ENCODE measurements around the gene LY86. TPM values are rescaled to one million over a fixed set of nuclear protein-coding genes. Genes with fewer than 3 reads are reported as not detected.

LY86 gene
- total RNA-seq, 4 donors from 2014 or later = 1.2 to 1.8 (median 1.3) TPM

DNA sequence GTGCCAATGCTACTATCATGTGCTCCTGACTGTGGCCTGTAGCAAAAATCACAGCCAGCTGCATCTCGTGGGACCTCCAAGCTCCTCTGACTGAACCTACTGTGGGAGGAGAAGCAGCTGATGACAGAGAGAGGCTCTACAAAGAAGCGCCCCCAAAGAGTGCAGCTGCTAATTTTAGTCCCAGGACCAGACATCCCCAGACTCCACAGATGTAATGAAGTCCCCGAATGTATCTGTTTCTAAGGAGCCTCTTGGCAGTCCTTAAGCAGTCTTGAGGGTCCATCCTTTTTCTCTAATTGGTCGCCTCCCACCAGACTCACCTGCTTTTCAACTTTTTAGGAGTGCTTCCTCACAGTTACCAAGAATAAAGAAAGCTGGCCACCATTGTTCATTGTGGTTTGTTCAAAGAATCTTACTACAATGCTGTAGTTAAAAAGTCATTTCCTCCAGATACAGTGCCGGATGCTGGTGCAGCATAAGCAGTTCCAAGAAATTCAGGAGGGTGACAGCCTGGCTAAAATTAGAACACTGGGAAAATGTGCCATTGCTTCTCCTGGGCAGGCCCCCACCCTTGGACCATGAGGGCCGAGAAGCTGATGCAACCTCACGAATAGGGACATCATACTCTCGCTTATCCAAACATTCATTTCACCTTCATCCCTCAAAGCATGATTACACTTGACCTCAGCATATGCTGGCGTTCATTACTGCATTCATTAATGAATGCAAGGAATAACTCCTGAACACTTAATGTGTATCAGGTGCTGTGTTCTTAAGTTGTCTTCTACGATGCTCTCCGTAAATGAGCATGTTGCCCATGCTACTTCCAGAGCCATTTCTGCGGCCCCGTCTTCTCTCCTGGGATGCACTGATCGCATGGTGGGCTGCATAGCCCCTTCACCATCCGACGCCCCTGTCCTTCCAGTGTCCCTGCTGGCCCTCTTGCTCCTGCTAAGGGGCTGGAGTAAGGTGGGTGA, 66.4 kb downstream of the LY86 start:
- Histone ChIP-seq H3K4me3 (no peak overlapping the region), H3K27me3 (no peaks in the 10 kb centered on the region), H3K9me3 (no peaks in the 10 kb centered on the region), H3K27ac (replicated peaks in 1 of 4) (peak overlapping the region in 2 of 4 donors; percentile 28 to 49), H3K36me3 (no peaks in the 10 kb centered on the region), H3K4me1 (peaks cover 8 to 43% (median 16%) of the 10 kb centered on the region in 4 donors)
- peak; percentile 29 to 37 for TF ChIP-seq POLR2AphosphoS5 (IDR thresholded peaks at IDR 0.05)
- TF ChIP-seq EP300 (IDR thresholded peaks at IDR 0.05) = no peak
- DNase-seq (ENCODE audit: extremely low spot score) = no peak
- intact Hi-C loops (cut with DNase I) = no loop called here
- WGBS = 74% methylated on average over 16 of the region's 16 CpGs

- Histone ChIP-seq H3K27me3 (no peaks in the 10 kb centered on the region), H3K36me3 (no peaks in the 10 kb centered on the region), H3K9me3 (no peaks in the 10 kb centered on the region), H3K4me1 (peaks cover 8 to 51% (median 19%) of the 10 kb centered on the region in 4 donors), H3K27ac (replicated peaks in 1 of 4) (no peak overlapping the region), H3K4me3 (no peak overlapping the region)
- no peak for DNase-seq (ENCODE audit: extremely low spot score)
- TF ChIP-seq POLR2A (IDR thresholded peaks at IDR 0.05; ENCODE audit: low read depth) (no peak), POLR2AphosphoS5 (IDR thresholded peaks at IDR 0.05) (no peak), CTCF (IDR thresholded peaks at IDR 0.05) (no peak)
- intact Hi-C loops (cut with DNase I) = no loop called here
- WGBS = 82% methylated on average over 9 of the region's 9 CpGs
Measured at GRCh38 chr6:6655805-6656251, 67.3 kb downstream of the LY86 start.

- Histone ChIP-seq H3K27ac (replicated peaks in 1 of 4) (no peak overlapping the region), H3K9me3 (no peaks in the 10 kb centered on the region), H3K27me3 (no peaks in the 10 kb centered on the region), H3K36me3 (no peaks in the 10 kb centered on the region), H3K4me3 (no peak overlapping the region), H3K4me1 (peaks cover 11 to 55% (median 23%) of the 10 kb centered on the region in 4 donors)
- no peak for DNase-seq (ENCODE audit: extremely low spot score)
- TF ChIP-seq EP300 (IDR thresholded peaks at IDR 0.05) (no peak), POLR2A (IDR thresholded peaks at IDR 0.05; ENCODE audit: low read depth) (no peak), CTCF (IDR thresholded peaks at IDR 0.05) (no peak), POLR2AphosphoS5 (IDR thresholded peaks at IDR 0.05) (no peak)
- 57% methylated on average over 3 of the region's 3 CpGs for WGBS
- intact Hi-C loops (cut with DNase I) = no loop called here
Measured at GRCh38 chr6:6656287-6656686, 67.8 kb downstream of the LY86 start.

- Histone ChIP-seq H3K4me1 (peaks cover 18 to 63% (median 31%) of the 10 kb centered on the region in 4 donors), H3K9me3 (no peaks in the 10 kb centered on the region), H3K27ac (replicated peaks in 1 of 4) (no peak overlapping the region), H3K4me3 (no peak overlapping the region), H3K27me3 (no peaks in the 10 kb centered on the region), H3K36me3 (no peaks in the 10 kb centered on the region)
- DNase-seq (ENCODE audit: extremely low spot score) = no peak
- intact Hi-C loops (cut with DNase I) = no loop called here
- TF ChIP-seq EP300 (IDR thresholded peaks at IDR 0.05) = no peak
- no peak for TF ChIP-seq POLR2A (IDR thresholded peaks at IDR 0.05; ENCODE audit: low read depth)
- TF ChIP-seq CTCF (IDR thresholded peaks at IDR 0.05) = no peak
- TF ChIP-seq POLR2AphosphoS5 (IDR thresholded peaks at IDR 0.05) = no peak
- whole genome bisulfite sequencing = 89% methylated on average over 8 of the region's 8 CpGs
Measured at GRCh38 chr6:6657085-6657819, 68.7 kb downstream of the LY86 start.

DNA sequence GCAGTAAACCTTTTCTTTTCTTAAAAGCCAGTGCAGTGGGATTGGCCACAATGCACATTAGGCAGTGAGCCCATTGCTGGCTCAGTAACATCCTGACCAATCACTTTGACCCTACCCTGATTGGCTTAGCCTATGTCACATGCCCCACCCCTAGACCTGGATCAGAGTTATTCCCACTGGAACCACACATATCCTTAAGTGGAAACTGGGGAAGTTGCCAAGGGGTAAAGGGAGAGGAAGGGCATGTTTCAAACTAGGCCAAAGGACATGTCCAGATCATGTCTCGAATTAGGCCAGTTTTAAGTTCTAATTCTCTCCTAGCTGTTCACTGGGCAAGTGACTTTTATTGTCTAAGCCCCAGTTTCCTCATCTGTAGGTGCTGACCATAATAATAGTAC, 69.3 kb downstream of the LY86 start:
- intact Hi-C loops (cut with DNase I) = no loop called here
- Histone ChIP-seq H3K4me1 (peaks cover 18 to 63% (median 32%) of the 10 kb centered on the region in 4 donors), H3K36me3 (no peaks in the 10 kb centered on the region), H3K27ac (replicated peaks in 1 of 4) (no peak overlapping the region), H3K27me3 (no peaks in the 10 kb centered on the region), H3K9me3 (no peaks in the 10 kb centered on the region), H3K4me3 (no peak overlapping the region)
- WGBS = 67% methylated on average over 1 of the region's 1 CpG
- DNase-seq (ENCODE audit: extremely low spot score) = no peak
- TF ChIP-seq POLR2AphosphoS5 (IDR thresholded peaks at IDR 0.05) = no peak
- no peak for TF ChIP-seq CTCF (IDR thresholded peaks at IDR 0.05)
- TF ChIP-seq EP300 (IDR thresholded peaks at IDR 0.05) = no peak
